GM12878 (cell line): ENCODE results near the gene RPLP2. TPM values are rescaled to one million over a fixed set of nuclear protein-coding genes. Genes with fewer than 3 reads are reported as not detected.

ENCODE experiments used
- CBFB ChIP-seq: IDR thresholded peaks from 2 replicates; pipeline ENCODE4 v1.6.1; 2016; ENCODE audit warnings: antibody characterized with exemption, low read depth
- EGR1 ChIP-seq, 2 experiments: IDR thresholded peaks; 1 replicate in 1 of 2; 2 replicates in 1 of 2; pipeline ENCODE4 v1.6.1; 2011 to 2012; ENCODE audit warnings: low read depth in 2 of 2, low read length in 2 of 2, borderline replicate concordance in 1 of 2, mild to moderate bottlenecking in 1 of 2, moderate library complexity in 1 of 2
- EZH2 ChIP-seq: IDR thresholded peaks from 2 replicates; pipeline ENCODE4 v1.6.1; 2012; ENCODE audit warnings: low read depth, mild to moderate bottlenecking, control low read depth, inconsistent platforms, low read length, borderline replicate concordance; ENCODE audit not compliant: control insufficient read depth
- HDAC6 ChIP-seq: fragments of 200-600 bp; sonication (generic); IDR thresholded peaks from one replicate; pipeline ENCODE4 v1.8.0; 2017; ENCODE audit warnings: antibody characterized with exemption; ENCODE audit not compliant: unreplicated experiment
- MTA2 ChIP-seq: fragments of 450-650 bp; IDR thresholded peaks from 2 replicates; pipeline ENCODE4 v1.6.1; 2016; ENCODE audit warnings: low read depth, mild to moderate bottlenecking, moderate library complexity
- NFXL1 ChIP-seq: fragments of 450-650 bp; IDR thresholded peaks from 2 replicates; pipeline ENCODE4 v1.6.1; 2017; ENCODE audit warnings: antibody characterized with exemption, mild to moderate bottlenecking, borderline replicate concordance
- NFYB ChIP-seq: IDR thresholded peaks from 2 replicates; pipeline ENCODE4 v1.6.1; 2011; ENCODE audit warnings: low read depth, mild to moderate bottlenecking, low read length, improper control_type of control experiment, moderate library complexity; ENCODE audit not compliant: insufficient read depth
- NR2C2 ChIP-seq: IDR thresholded peaks from 2 replicates; pipeline ENCODE4 v1.6.1; 2011; ENCODE audit warnings: borderline replicate concordance, low read depth; ENCODE audit not compliant: control insufficient read depth, insufficient read length
- POLR2AphosphoS5 ChIP-seq: IDR thresholded peaks from 2 replicates; pipeline ENCODE4 v1.6.1; 2011; ENCODE audit warnings: mild to moderate bottlenecking, low read length, inconsistent platforms
- RAD21 ChIP-seq: IDR thresholded peaks from 2 replicates; pipeline ENCODE4 v1.6.1; 2011; ENCODE audit warnings: mild to moderate bottlenecking, low read depth, low read length, moderate library complexity; ENCODE audit not compliant: insufficient read depth
- RUNX3 ChIP-seq: IDR thresholded peaks from 2 replicates; pipeline ENCODE4 v1.6.1; 2012; ENCODE audit warnings: low read length, inconsistent platforms
- SIX5 ChIP-seq: IDR thresholded peaks from 2 replicates; pipeline ENCODE4 v1.6.1; 2011; ENCODE audit warnings: mild to moderate bottlenecking, low read depth, low read length, moderate library complexity; ENCODE audit not compliant: severe bottlenecking
- SMAD1 ChIP-seq: fragments of 450-650 bp; IDR thresholded peaks from 2 replicates; pipeline ENCODE4 v1.6.1; 2018; ENCODE audit warnings: mild to moderate bottlenecking, low read depth; ENCODE audit not compliant: partially characterized antibody
- SRF ChIP-seq, 2 experiments: IDR thresholded peaks; 2 replicates each; pipeline ENCODE4 v1.6.1; 2011; ENCODE audit warnings: low read depth in 2 of 2, low read length in 2 of 2, mild to moderate bottlenecking in 1 of 2, moderate library complexity in 1 of 2
- TCF7 ChIP-seq: IDR thresholded peaks from 2 replicates; pipeline ENCODE4 v1.6.1; 2014; ENCODE audit warnings: antibody characterized with exemption, borderline replicate concordance
- WRNIP1 ChIP-seq: IDR thresholded peaks from 2 replicates; pipeline ENCODE4 v1.6.1; 2011; ENCODE audit warnings: low read depth, low read length, improper control_type of control experiment, borderline replicate concordance
- YY1 ChIP-seq: IDR thresholded peaks from 2 replicates; pipeline ENCODE4 v1.6.1; 2011; ENCODE audit warnings: low read depth, mild to moderate bottlenecking, low read length
- ZNF207 ChIP-seq: fragments of 450-650 bp; IDR thresholded peaks from 2 replicates; pipeline ENCODE4 v1.6.1; 2014; ENCODE audit warnings: antibody characterized with exemption, mild to moderate bottlenecking, borderline replicate concordance
- polyA plus RNA-seq, 11 experiments: library from polyadenylated mRNA; depleted of rRNA in 4 of 11; unstranded in 6 of 11; stranded (reverse) in 5 of 11; fragments of >200 nt; fragmentation: Nextera tagmentation in 4 of 11; fragmentation: Illumina TruSeq in 1 of 11; extraction: Ambion mirVana in 4 of 11; extraction: Trizol in 1 of 11; gene quantifications; 1 replicate in 1 of 11; 2 replicates in 10 of 11; pipeline versions ENCODE4 v1.2.1 to v1.2.3, GENCODE V29; 2011 to 2016; ENCODE audit warnings: inconsistent platforms in 2 of 11, missing spikeins in 2 of 11, low read depth in 1 of 11
- total RNA-seq, 4 experiments: library from RNA; depleted of rRNA in 3 of 4; stranded (reverse); fragments of >200 nt in 3 of 4; fragmentation: Illumina TruSeq in 1 of 4; extraction: Trizol in 1 of 4; gene quantifications; 2 replicates each; pipeline versions ENCODE4 v1.2.1 to v1.2.3, GENCODE V29; 2013 to 2021
- TF ChIP-seq, protein P1 (sequence below): fragments of 450-650 bp; IDR thresholded peaks from 2 replicates; pipeline ENCODE4 v1.6.1; 2018; ENCODE audit warnings: mild to moderate bottlenecking, low read depth, moderate library complexity; ENCODE audit not compliant: partially characterized antibody
- TF ChIP-seq, protein P2 (sequence below): fragments of 450-650 bp; IDR thresholded peaks from 2 replicates; pipeline ENCODE4 v1.6.1; 2014; ENCODE audit warnings: mild to moderate bottlenecking
- TF ChIP-seq, protein P3 (sequence below): fragments of 450-650 bp; IDR thresholded peaks from 2 replicates; pipeline ENCODE4 v1.6.1; 2016; ENCODE audit warnings: mild to moderate bottlenecking
- TF ChIP-seq, protein P4 (sequence below): IDR thresholded peaks from 2 replicates; pipeline ENCODE4 v1.6.1; 2012; ENCODE audit warnings: low read depth, low read length, improper control_type of control experiment
- TF ChIP-seq, protein P5 (sequence below): IDR thresholded peaks from 2 replicates; pipeline ENCODE4 v1.6.1; 2012; ENCODE audit warnings: low read depth, low read length, improper control_type of control experiment

RPLP2 gene
- total and polyA plus RNA-seq, 10 of the 15 experiments (the other 5 are each of a cell fraction or from before 2014, with no cell fraction given), result 488 to 3,558 (median 1,481) TPM

DNA sequence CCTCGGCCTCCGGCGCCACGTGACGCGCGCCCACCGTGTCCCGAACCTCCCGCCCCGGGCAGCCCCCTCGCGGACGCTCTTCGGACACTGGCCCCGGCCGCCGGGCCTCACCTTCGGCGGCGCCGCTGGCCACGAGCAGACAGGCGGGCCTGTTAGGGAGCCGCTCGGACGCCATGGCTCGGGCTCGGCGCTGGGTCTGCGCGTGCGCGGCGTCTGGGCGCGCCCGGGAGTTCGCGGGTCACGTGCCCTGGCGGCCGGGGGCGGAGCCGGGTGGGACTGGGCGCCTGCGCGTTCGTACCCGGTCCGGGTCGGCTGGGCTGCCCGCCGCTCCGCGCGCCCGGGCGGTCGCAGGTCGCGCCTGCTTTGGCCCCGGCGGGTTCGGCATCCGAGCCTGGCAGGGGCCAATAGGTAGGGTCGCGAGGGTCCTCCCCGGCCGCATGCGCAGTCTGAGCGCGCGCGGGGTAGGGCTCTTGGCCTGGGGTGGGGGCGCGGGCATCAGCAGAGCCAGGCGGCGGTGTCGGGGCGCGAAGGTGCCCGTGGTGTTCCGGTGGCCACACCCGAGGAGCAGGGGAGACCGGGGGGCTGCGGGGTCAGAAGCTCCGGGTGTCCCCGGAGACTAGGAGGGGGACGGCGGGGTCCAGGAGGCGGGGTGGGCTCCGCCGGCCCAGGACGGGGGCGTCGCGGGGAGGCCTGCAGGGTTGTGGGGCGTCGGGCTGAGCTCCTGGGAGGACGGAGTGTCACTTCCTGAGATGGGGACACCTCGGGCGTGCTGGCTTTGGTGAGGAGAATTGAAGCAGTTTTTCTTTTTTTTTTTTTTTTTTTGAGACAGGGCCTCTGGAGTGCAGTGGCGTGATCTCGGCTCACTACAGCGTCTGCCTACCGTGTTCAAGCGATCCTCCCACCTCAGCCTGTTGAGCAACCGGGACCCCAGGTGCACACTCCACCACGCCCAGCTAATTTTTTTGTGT is 32.2 kb upstream of the RPLP2 start, which contains the start of gene GATD1 (continued):
- TF ChIP-seq, protein P1, sequence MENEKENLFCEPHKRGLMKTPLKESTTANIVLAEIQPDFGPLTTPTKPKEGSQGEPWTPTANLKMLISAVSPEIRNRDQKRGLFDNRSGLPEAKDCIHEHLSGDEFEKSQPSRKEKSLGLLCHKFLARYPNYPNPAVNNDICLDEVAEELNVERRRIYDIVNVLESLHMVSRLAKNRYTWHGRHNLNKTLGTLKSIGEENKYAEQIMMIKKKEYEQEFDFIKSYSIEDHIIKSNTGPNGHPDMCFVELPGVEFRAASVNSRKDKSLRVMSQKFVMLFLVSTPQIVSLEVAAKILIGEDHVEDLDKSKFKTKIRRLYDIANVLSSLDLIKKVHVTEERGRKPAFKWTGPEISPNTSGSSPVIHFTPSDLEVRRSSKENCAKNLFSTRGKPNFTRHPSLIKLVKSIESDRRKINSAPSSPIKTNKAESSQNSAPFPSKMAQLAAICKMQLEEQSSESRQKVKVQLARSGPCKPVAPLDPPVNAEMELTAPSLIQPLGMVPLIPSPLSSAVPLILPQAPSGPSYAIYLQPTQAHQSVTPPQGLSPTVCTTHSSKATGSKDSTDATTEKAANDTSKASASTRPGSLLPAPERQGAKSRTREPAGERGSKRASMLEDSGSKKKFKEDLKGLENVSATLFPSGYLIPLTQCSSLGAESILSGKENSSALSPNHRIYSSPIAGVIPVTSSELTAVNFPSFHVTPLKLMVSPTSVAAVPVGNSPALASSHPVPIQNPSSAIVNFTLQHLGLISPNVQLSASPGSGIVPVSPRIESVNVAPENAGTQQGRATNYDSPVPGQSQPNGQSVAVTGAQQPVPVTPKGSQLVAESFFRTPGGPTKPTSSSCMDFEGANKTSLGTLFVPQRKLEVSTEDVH, result no peak
- TF ChIP-seq ZNF207 (no peak), TCF7 (no peak), EGR1 (IDR thresholded peaks at IDR 0.05; ENCODE audit: borderline replicate concordance in 1 of 2, low read depth in 2 of 2, low read length in 2 of 2) (peak in 1 of 2 experiments; percentile 82; a peak in 2 of 3 replicates), CBFB (no peak), RUNX3 (no peak), YY1 (peak; percentile 93), MTA2 (no peak), NFXL1 (no peak), SIX5 (no peak), SRF (IDR thresholded peaks at IDR 0.05; ENCODE audit: low read depth in 2 of 2, low read length in 2 of 2) (no peak), NR2C2 (no peak), EZH2 (no peak), NFYB (no peak), HDAC6 (no peak), POLR2AphosphoS5 (peak; percentile 71), SMAD1 (no peak), RAD21 (no peak), WRNIP1 (no peak)
- TF ChIP-seq, protein P2, sequence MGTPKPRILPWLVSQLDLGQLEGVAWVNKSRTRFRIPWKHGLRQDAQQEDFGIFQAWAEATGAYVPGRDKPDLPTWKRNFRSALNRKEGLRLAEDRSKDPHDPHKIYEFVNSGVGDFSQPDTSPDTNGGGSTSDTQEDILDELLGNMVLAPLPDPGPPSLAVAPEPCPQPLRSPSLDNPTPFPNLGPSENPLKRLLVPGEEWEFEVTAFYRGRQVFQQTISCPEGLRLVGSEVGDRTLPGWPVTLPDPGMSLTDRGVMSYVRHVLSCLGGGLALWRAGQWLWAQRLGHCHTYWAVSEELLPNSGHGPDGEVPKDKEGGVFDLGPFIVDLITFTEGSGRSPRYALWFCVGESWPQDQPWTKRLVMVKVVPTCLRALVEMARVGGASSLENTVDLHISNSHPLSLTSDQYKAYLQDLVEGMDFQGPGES, result 0 out of 2 replicates have a peak, but pooled peaks have one; percentile 52
- TF ChIP-seq, protein P3, sequence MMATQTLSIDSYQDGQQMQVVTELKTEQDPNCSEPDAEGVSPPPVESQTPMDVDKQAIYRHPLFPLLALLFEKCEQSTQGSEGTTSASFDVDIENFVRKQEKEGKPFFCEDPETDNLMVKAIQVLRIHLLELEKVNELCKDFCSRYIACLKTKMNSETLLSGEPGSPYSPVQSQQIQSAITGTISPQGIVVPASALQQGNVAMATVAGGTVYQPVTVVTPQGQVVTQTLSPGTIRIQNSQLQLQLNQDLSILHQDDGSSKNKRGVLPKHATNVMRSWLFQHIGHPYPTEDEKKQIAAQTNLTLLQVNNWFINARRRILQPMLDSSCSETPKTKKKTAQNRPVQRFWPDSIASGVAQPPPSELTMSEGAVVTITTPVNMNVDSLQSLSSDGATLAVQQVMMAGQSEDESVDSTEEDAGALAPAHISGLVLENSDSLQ, result no peak
- TF ChIP-seq, protein P4, sequence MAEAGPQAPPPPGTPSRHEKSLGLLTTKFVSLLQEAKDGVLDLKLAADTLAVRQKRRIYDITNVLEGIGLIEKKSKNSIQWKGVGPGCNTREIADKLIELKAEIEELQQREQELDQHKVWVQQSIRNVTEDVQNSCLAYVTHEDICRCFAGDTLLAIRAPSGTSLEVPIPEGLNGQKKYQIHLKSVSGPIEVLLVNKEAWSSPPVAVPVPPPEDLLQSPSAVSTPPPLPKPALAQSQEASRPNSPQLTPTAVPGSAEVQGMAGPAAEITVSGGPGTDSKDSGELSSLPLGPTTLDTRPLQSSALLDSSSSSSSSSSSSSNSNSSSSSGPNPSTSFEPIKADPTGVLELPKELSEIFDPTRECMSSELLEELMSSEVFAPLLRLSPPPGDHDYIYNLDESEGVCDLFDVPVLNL, result no peak
- TF ChIP-seq, protein P5, sequence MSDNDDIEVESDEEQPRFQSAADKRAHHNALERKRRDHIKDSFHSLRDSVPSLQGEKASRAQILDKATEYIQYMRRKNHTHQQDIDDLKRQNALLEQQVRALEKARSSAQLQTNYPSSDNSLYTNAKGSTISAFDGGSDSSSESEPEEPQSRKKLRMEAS, result peak; percentile 87
